ENCODE results near the gene SLC7A9.
"Not testable (repeated sequence)": the region's sequence is repeated elsewhere in the genome, so short reads cannot be mapped to it uniquely, and the experiment has no call there.

SLC7A9 gene

DNA sequence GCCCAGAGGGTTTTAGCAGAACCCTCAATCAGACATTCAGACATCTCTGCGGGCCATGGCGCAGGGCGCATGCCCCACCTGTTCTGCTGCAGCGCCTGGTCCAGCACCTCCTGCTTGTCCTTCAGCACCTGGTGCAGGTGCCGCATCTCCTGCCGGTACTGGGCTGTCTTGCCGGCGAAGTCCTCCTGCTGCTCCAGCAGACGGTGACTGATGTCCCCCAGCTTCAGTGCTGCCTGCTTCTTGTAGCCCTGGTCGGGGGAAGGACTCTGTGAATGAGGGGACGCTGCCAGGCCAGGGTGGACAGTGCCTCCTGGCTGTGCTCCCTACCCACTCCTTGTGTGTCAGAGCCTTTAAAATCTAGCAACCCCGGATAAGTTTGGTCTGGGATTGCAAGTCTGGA is 12.2 kb upstream of the SLC7A9 start:
- no peak for DNase-seq (ENCODE audit: low read depth)

DNA sequence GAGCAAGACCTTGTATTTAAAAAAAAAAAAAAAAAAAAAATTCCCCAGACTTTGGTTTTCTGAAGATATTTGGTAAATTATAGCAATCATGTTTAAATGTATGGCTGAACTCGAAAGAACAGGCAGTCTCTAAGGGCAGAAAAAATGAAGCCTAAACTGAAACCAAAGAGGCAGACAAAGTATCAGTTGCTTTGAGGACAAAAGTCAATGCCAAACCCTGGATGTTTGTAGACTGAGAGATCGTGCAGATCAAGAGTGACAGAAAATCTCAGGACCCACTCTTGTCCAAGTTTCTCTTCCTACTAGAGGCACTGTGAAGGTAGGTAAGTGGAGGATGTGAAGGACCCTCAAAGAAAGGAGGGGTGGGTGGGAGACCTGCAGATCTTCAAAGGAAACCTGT is 11.1 kb upstream of the SLC7A9 start:
- DNase-seq (ENCODE audit: low read depth) = no peak

DNA sequence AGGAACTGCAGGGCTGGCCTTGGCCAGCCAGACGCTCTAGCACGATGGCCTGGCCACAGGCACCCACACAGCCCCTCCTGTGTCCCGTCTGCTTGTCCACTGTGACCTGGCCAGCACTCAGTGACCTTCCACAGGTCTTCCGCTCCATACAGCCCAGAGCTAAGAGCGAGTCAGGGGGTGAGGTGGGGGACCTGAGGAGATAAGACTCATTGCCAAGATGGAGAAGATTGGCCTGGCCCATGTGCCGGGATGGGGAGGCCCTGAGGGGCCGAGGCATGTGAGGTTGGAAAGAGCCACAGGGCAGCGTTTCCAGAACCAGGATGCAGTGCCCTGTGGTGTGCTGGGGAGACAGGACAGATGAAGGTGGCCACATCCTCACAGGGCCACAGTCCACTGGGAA is 10.2 kb upstream of the SLC7A9 start:
- no peak for DNase-seq (ENCODE audit: low read depth)

DNA sequence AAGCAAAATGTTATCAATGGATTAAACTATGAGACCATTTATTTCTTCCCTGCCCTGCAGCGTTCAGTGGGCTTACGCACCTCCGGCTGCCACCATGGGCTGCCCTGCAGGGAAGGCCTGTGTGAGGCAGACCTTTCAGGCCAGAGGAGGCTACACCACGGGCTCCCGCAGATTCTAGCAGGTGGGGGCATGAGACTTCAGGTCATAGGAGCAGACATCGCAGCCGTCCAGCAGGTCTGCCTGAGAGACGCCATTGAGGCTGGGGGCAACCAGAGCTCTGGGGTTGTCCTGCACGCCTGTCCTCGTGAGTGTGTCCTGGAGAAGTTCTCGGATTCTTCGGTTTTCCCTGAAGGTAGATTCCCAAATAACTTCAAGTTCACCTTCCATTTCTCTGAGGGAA is 9.4 kb upstream of the SLC7A9 start:
- no peak for DNase-seq (ENCODE audit: low read depth)

DNA sequence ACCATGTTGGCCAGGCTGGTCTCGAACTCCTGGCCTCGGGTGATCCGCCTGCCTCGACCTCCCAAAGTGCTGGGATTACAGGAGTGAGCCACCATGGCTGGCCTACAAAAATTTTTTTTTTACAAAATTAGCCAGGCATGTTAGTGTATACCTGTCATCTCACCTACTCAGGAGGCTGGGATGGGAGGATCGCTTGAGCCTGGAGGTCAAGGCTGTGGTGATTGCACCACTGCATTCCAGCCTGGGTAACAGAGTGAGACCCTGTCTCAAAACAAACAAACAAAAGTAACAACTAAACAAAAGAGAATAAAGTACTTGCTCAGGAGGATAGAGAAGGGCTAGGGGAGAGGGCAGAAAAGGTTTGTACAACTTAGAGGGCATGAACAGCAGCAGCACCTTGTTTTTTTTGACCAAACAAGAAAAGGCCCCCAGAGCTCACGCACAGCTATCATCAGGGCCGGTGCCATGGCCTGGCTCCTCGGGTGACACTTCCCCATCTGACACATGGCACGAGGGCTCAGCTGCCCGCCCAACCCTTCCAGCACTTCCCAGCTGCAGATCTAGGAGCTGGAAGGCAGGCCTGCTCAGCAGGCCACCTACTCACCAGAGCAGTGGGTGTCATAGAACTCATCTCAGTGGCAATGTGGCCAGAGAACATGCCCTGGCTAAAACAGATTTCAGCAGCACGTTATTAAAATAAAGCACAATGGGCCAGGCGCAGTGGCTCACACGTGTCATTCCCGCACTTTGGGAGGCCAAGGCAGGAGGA is 8.6 kb upstream of the SLC7A9 start:
- no peak for DNase-seq (ENCODE audit: low read depth)

DNA sequence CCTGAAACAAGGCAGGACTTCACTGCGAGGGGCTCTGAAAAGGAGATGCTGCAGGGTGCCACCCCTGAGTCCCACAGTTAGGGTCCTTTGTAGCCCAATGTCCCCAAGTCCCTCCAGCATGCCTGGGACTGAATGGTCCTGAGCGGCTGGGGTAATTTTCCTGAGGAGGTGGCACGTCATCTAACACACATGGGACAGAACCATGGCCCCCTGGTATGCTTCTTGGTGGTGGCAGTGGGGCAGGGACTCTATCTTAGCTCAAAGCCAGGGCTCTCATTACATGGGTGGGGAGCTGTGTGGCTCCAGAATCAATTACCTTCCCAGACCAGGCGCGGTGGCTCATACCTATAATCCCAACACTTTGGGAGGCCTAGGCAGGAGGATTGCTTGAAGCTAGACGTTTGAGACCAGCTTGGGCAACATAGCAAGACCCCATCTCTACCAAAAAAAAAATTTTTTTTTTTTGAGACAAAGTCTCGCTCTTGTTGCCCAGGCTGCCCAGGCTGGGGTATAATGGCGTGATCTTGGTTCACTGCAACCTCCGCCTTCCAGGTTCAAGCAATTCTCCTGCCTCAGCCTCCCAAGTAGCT is 7.9 kb upstream of the SLC7A9 start:
- no peak for DNase-seq (ENCODE audit: low read depth)

DNA sequence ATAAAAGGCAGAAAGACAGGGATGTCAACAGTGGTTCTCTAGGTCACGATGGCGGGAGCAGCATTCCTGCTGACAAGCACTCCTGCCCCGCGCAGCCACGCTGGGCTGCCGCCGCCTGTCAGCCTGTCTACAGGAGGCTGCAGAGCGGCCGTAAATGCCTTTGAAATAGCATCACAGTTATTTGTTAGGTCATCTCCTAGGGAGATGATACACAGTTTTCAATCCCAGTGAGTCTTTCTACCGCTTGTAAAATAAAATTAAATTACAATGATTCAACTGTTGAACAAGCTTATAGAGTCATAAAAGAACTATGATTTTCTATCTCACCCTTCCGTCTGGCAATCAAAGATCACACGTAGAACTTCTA is 7.3 kb upstream of the SLC7A9 start:
- no peak for DNase-seq (ENCODE audit: low read depth)

DNA sequence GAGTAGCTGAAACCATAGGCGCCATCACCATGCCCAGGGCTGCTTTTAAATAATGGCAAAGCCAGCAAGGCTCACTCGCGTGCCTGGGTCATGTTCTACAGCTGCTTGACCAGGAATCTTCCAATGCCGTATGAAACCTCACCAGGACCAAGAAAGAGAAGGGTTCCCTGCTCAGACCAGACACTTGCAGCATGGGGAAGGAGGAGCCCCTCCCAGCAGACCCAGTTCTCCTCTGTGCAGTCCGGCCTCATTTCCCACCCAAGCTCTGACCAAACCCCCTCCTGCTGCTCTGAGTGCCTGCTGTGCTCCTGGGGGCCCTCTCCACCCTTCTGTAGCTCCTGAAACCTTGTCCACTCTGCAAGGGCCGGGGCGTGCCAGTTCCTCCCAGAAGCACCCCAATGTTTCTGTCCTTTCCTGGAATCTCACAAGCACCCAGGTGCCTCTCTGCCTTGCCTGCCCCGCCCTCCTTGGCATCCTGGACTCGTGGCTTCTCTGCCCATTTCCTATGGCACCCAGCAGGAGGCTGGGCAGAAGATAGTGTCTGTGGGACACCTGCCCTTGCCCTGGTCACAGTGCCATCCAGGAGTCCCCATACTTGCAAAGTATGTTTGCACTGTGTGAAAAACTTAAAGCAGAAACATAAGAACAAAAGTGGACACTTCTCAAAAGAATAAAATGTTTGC is 6.8 kb upstream of the SLC7A9 start:
- no peak for DNase-seq (ENCODE audit: low read depth)

DNA sequence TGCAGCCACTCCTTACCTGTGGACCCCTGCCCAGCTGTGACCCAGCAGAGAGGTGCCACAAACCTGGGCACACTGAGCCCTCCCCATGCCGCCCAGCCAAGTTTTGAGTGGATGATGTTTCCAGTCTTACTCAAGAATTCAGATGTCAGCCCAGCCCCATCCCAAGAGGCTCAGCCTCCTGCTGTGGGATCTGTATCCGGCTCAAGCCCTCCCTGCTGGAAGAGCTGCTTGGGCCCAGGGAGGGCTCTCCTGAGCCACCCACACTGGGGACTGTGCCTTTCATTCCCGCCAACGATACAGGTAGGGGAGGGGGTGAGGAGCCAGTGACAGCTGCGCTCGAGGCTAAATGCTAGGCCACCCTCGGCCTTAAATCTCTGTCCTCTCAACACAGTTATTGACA is 5.9 kb upstream of the SLC7A9 start:
- no peak for DNase-seq (ENCODE audit: low read depth)

DNA sequence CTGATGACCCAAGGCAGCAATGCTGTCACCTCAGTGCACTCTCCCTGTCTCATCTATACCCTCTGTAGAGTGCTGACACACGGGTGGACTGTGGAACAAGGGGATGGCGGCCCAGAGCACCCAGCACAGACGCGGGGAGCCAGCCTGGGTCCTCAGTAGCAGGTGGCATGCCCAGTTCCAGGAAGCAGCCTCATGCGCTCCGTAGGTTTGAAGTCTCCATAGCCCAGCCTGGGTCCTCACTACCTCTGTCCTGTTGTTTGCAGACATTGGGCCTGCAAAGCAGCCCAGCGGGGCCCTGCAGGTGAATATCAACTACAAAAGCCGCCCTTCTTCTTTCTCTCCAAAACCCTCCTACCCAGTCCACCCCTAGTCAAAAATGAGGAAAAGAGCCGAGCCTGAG is 5.0 kb upstream of the SLC7A9 start:
- DNase-seq (ENCODE audit: low read depth) = no peak

DNA sequence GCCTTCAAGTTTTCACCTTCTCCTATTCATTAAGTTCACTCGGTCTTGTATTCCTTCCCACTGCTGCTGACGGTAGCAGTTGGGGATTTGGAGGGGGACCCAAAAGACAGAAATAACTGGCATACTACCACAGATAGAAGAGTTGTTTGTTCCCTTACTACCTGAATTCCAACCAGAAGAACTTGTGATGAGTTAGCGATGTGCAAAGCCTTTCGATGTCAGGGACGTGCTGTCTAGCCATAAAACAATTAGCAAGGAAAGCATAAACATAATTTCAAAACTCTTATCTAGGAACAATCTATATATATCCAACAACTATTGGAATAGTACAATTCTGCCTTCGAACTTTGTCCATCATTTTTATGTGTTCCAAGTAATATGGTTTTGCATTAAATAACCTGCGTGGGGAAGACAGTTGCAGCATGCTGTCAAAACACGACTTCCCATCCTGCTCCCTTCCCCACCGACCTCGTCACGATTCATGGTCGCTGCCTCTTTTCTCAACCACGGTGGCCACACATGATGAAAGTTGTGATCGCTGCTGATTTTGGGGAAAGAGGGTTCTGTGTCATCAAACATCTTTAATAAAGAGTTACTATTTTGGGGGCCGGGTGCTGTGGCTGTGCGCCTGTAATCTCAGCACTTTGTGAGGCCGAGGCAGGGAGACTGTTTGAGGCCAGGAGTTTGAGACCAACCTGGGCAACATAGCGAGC is 3.8 kb upstream of the SLC7A9 start:
- no peak for DNase-seq (ENCODE audit: low read depth)

DNA sequence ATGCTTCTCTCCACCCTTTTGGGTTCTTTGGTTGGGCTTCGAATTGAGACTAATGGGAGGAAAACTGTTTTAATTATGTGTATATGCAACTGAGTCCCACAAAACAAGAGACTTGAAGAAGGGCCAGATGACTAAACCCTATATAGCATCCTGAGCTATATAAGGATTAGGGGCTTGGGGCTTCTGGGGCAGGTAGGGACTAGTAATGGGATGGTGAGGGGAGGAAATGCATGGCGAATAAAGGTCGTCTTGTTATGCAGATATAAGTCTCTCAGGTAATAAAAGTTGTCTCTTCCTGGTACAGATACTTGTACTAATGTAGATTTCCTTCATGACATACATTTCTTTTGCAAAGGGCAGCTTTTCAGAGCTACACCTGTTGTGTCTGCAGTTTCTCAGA is 2.8 kb upstream of the SLC7A9 start:
- no peak for DNase-seq (ENCODE audit: low read depth)

DNA sequence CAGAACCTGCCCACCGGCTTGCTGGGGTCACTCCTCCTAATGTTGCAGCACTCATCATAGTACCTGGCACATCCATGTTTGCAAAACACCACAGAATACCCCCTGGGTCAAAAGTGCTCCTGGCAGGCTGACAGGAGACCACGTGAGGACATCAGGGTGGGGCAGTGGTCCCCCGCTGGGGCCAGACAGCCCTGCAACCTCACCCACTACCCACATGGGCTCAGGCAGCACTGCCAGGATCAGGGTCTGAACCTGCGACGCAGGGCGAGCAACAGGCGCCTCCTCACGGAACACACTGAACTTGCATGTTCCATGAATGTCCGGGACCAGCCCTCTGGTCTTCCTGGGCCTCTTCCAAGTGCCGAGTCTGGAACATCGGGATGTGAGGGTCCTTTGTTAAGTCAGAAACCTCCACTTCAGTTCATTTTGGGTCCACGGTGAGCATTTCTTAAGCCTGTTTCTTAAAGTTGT is 1.4 kb upstream of the SLC7A9 start:
- no peak for DNase-seq (ENCODE audit: low read depth)

DNA sequence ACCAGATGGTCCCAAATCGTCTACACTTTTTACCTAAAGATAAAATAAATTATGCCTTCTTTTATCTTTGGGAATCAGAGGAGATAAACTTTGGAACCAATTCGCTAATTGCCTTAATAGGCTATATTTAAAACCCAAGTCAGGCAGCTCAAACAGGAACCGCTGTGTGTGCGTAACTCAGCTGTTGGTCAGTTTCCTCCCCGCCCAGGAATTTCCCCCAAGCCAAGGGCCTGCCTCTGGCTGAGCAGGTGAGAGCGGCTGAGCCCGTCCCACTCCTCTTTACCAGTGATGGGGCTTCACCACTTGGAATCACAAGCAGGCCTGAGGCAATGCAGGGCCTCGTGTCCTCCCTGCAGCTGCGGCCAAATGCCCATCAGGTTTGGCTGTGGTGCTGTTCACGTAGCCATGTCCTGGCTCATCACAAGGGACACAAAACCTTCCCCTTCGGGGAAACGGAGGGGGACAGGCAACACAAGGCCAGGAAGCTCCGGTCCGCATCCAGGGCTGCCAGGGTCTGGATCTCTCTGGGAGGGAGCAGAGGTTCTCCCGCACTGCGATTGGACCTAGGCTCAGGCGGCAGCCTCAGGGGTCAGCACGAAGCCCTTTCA is 503 bp upstream of the SLC7A9 start:
- no peak for DNase-seq (ENCODE audit: low read depth)

DNA sequence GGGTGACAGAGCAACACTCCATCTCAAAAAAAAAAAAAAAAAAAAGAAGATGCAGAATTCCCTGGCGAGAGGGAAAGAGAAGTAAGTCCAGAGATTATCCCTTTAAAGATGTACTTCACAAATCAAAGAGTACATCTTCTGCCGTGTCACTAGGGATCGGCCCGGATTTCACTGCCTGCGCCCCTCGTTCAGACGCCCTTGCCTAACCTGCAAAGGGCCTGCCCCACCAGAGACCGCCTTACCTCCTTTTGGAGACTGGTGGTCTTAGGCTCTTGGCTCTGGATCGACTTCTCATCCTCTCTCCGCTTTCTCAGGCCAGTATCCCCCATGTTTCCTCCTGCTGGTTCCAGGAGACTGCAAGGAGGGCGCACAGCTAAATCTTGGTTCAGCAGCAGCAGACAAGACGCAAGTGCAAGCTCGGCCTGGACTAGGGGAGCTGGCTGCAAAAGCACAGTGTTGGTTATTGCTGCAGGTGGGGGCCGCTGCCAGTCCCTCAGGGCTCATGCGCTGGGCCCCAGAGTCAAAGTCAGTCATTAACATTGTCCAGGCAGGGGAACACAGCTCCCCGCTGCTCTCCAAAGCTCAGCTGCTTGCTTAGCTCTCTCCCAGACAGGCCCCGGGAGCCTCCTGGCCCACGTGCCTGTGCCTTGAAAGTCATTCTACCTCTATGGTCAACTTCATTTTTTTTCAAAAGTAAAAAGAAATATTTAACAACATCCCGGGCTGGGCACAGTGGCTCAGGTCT is 1.2 kb downstream of the SLC7A9 start:
- DNase-seq (ENCODE audit: low read depth) = no peak

DNA sequence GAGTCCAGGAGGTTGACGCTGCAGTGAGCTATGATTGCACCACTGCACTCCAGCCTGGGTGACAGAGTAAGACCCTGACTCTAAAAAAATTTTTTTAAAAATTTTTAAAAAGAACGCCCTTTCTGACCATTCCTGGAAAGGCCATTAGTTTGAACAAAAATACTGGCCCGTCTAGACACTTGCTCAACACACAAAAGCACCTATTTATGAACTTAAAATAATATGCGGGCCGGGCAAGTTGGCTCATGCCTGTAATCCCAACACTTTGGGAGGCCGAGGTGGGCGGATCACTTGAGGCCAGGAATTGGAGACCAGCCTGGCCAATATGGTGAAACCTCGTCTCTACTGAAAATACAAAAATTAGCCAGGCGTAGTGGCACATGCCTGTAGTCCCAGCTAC is 2.1 kb downstream of the SLC7A9 start:
- not testable (repeated sequence) for DNase-seq (ENCODE audit: low read depth)

DNA sequence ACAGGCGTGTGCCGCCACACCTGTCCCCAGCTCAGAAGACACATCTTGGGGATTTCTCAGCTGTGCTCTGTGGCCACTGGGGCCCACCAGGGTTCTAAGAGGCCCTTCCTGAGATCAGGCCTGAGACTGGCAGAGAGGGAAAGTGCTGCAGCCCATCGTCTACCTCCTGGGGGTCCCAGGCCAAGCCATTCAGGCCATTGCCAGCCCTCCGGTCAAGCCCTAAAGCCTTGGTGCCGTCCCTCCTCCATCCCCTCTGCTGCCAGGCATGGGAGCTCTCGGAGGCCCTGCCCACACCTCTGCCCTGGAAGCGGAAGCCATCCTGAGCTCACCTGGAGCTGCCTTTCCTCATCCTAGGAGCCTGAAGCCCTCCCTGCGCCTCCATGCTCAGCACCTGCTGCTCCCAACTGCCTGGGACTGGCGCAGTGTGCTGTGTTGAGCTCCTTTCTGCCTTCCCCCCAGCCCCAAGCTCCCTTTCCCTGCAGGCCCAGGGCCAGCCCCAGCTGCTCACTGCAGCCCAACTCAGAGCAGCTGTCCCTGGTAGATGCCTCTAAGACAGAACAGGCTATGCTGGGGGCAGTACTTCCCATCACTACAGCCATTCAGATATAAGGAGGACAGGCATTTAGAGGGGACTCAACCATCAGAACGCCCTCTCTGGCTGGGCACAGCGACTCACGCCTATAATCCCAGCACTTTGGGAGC is 2.9 kb downstream of the SLC7A9 start:
- no peak for DNase-seq (ENCODE audit: low read depth)

DNA sequence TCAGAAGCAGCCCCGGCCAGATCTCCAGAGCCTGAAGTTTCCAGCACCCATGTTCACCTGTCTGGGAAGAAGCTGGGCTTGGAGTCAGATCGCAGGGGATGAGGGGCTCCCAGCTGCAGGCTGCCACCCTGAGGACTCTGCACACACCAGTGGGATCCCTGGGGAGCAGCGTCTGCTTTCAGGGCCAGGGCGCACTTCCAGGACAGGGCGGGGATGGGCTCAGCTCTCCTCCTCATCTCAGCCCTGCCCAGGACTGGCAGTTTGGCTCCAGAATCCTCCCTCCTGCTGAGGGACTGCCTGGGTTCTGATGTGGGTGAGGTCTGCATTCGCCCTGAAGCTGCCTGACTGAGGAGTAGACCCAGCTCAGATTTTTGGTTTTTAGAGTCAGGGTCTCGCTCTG is 3.5 kb downstream of the SLC7A9 start:
- DNase-seq (ENCODE audit: low read depth) = no peak

DNA sequence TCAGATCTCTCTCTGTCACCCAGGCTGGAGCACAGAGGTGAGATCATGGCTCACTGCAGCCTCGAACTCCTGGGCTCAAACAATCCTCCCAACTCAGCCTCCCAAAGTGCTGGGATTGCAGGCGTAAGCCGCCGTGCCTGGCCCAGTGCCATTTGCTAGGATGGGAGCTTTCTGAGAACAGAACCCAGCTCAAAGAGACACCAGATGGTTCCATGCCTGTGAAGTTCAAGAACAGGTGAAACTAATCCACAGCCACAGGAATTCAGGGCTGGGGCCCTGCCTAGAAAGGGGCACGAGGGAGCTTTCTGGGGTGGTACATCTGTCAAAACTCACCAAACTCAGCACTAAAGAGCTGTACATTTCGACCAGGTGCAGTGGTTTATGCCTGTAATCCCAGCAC is 4.2 kb downstream of the SLC7A9 start:
- DNase-seq (ENCODE audit: low read depth) = no peak

DNA sequence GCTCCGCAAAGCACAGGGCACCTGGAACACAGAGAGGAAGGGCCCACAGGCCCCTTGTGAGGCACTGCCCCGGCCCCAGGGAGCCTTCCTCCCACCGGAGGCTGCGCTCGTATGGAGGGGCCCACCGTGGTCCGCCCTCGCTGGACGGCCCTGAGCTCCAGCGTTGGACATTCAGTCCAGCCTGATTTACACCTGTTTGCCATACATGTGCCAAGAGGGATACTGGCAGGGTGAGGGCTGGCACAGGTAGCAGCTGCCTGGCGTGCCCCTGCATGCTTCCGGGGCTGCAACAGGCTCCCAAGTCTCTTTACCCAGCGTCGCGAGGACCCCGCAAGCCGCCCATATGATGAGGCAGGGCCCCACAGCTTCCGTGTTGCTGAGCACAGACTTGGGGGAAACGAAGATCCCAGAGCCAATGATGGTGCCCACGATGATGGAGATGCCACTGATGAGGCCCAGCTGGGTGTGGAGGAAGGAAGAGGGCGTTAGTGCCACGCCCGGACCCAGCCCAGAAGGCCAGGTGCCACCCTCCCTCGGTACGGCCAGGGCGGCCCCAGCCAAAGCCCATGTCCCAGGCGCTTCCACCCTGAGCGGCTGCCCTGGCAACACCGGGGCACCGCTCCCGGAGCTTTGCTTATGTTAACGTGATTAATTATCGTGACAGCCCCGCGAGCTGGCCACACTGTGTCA is 5.1 kb downstream of the SLC7A9 start:
- no peak for DNase-seq (ENCODE audit: low read depth)
